A549 (cell line): ENCODE data around the gene UNC13B. TPM values are rescaled to one million over a fixed set of nuclear protein-coding genes. Genes with fewer than 3 reads are reported as not detected.

Experiments
- ATAC-seq, 2 experiments: fragments of 200-7000 bp in 1 of 2; fragments of >200 bp in 1 of 2; cut with Nextera tagmentation in 1 of 2; cut with Tn5 transposase in 1 of 2; 3 replicates each; pipeline versions ENCODE4 v1.8.0 to v1.9.1; 2018 to 2020; ENCODE audit warnings: mild to moderate bottlenecking in 1 of 2, moderate library complexity in 1 of 2
- CTCF ChIA-PET: fragments of 300-600 bp; sonication (Branson Sonifier 250); formaldehyde crosslinking; extraction: SDS; loops from one replicate; lab custom pipeline; 2021; ENCODE audit warnings: antibody characterized with exemption, inconsistent platforms; lab: Yijun Ruan, JAX
- POLR2A ChIA-PET: fragments of 350-600 bp; formaldehyde crosslinking; extraction: SDS; loops from one replicate; lab custom pipeline; 2021; ENCODE audit warnings: antibody characterized with exemption, inconsistent platforms; lab: Yijun Ruan, JAX
- DNase-seq, 2 experiments: peaks; one replicate each; pipeline versions ENCODE4 v3.0.0 to v3.0.0-alpha.2; 2011 to 2016; ENCODE audit warnings: low read depth in 1 of 2, low spot score in 1 of 2
- FAIRE-seq: peaks from 2 replicates; lab custom pipeline; 2011; peaks lifted over from hg19 to GRCh38; lab: Jason Lieb, UNC
- H3K27ac ChIP-seq, 2 experiments: fragments of >200 bp; sonication (Bioruptor Twin); formaldehyde crosslinking; 3 replicates each; pipeline ENCODE4 v1.5.1; 2016 to 2017
- H3K4me1 ChIP-seq: fragments of >200 bp; sonication (Bioruptor Twin); formaldehyde crosslinking; 3 replicates; pipeline ENCODE4 v1.6.1; 2016
- H3K4me2 ChIP-seq: fragments of >200 bp; sonication (Bioruptor Twin); formaldehyde crosslinking; 3 replicates; pipeline ENCODE4 v1.6.1; 2016
- H3K4me3 ChIP-seq: fragments of >200 bp; sonication (Bioruptor Twin); formaldehyde crosslinking; 3 replicates; pipeline ENCODE4 v1.5.1; 2016
- H3K9me3 ChIP-seq: fragments of >200 bp; sonication (Bioruptor Twin); formaldehyde crosslinking; 3 replicates; pipeline ENCODE4 v1.6.1; 2016
- BHLHE40 ChIP-seq: IDR thresholded peaks from 2 replicates; pipeline ENCODE4 v1.6.1; 2012; ENCODE audit warnings: low read depth, low read length, inconsistent platforms
- CEBPB ChIP-seq, 2 experiments: fragments of >200 bp in 1 of 2; sonication (Bioruptor Twin) in 1 of 2; formaldehyde crosslinking in 1 of 2; IDR thresholded peaks; 2 replicates each; pipeline ENCODE4 v1.6.1; 2012 to 2016
- CHD4 ChIP-seq: fragments of 200-600 bp; sonication (generic); IDR thresholded peaks from 2 replicates; pipeline ENCODE4 v1.6.1; 2016; ENCODE audit warnings: antibody characterized with exemption, mild to moderate bottlenecking, borderline replicate concordance
- EHMT2 ChIP-seq: fragments of 200-600 bp; sonication (generic); IDR thresholded peaks from 2 replicates; pipeline ENCODE4 v1.6.1; 2016; ENCODE audit warnings: antibody characterized with exemption, low read depth, mild to moderate bottlenecking, moderate library complexity
- ESRRA ChIP-seq: fragments of 150-350 bp; IDR thresholded peaks from 2 replicates; pipeline ENCODE4 v1.6.1; 2014; ENCODE audit warnings: mild to moderate bottlenecking, low read length, borderline replicate concordance
- FOXS1 ChIP-seq: fragments of 250-450 bp; sonication (Bioruptor Pico); IDR thresholded peaks from 2 replicates; pipeline ENCODE4 v1.5.0; 2020; ENCODE audit warnings: mild to moderate bottlenecking, moderate library complexity
- HDAC2 ChIP-seq: fragments of 200-600 bp; sonication (generic); IDR thresholded peaks from 2 replicates; pipeline ENCODE4 v1.6.1; 2016
- HEYL ChIP-seq: fragments of 250-450 bp; sonication (Bioruptor Pico); IDR thresholded peaks from 2 replicates; pipeline ENCODE4 v1.8.0; 2021; ENCODE audit warnings: mild to moderate bottlenecking, moderate library complexity
- HOXB13 ChIP-seq: fragments of 250-450 bp; sonication (Bioruptor Pico); IDR thresholded peaks from 2 replicates; pipeline ENCODE4 v1.5.0; 2020; ENCODE audit warnings: low read depth, mild to moderate bottlenecking, moderate library complexity
- JUN ChIP-seq, 2 experiments: fragments of >200 bp; sonication (Bioruptor Twin); formaldehyde crosslinking; IDR thresholded peaks; 2 replicates in 1 of 2; 3 replicates in 1 of 2; pipeline ENCODE4 v1.6.1; 2016 to 2017
- NR3C1 ChIP-seq: fragments of >200 bp; sonication (Bioruptor Twin); formaldehyde crosslinking; IDR thresholded peaks from 3 replicates; pipeline ENCODE4 v1.6.1; 2017
- POLR2A ChIP-seq: IDR thresholded peaks from 2 replicates; pipeline ENCODE4 v1.6.1; 2012; ENCODE audit warnings: mild to moderate bottlenecking, low read length
- RCOR1 ChIP-seq: fragments of 150-350 bp; IDR thresholded peaks from 2 replicates; pipeline ENCODE4 v1.6.1; 2014; ENCODE audit warnings: antibody characterized with exemption, low read length, low read depth
- RNF2 ChIP-seq: fragments of 200-600 bp; sonication (generic); IDR thresholded peaks from 2 replicates; pipeline ENCODE4 v1.6.1; 2016; ENCODE audit warnings: low read depth, mild to moderate bottlenecking, antibody characterized with exemption, moderate library complexity, borderline replicate concordance
- SMC3 ChIP-seq: fragments of >200 bp; sonication (Bioruptor Twin); formaldehyde crosslinking; IDR thresholded peaks from 3 replicates; pipeline ENCODE4 v1.6.1; 2018; ENCODE audit warnings: inconsistent platforms
- ZNF302 ChIP-seq: fragments of 250-450 bp; sonication (Bioruptor Pico); IDR thresholded peaks from 2 replicates; pipeline ENCODE4 v1.9.0; 2021; ENCODE audit warnings: inconsistent platforms, mild to moderate bottlenecking, moderate library complexity
- WGBS: methylation state at CpG from one replicate; pipeline ENCODE4 v1.1.6; 2017; ENCODE audit errors: missing lambda C conversion rate; 5-methylcytosine and 5-hydroxymethylcytosine counted together
- polyA plus RNA-seq, 4 experiments: library from polyadenylated mRNA; depleted of rRNA in 3 of 4; stranded (reverse); fragments of >200 nt; fragmentation: RNase III in 1 of 4; extraction: RNeasy Plus Mini Kit Qiagen cat#74134 plus additional on column Dnase treatment in 1 of 4; gene quantifications; 2 replicates in 3 of 4; 3 replicates in 1 of 4; pipeline ENCODE4 v1.2.3, GENCODE V29; 2011 to 2017
- TF ChIP-seq, protein P1 (sequence below): IDR thresholded peaks from 2 replicates; pipeline ENCODE4 v1.6.1; 2012; ENCODE audit warnings: low read depth, borderline replicate concordance

The UNC13B gene
- polyA plus RNA-seq, 2 of the 4 experiments (the other 2 are of a cell fraction), result 9.9 to 17.8 TPM

DNA sequence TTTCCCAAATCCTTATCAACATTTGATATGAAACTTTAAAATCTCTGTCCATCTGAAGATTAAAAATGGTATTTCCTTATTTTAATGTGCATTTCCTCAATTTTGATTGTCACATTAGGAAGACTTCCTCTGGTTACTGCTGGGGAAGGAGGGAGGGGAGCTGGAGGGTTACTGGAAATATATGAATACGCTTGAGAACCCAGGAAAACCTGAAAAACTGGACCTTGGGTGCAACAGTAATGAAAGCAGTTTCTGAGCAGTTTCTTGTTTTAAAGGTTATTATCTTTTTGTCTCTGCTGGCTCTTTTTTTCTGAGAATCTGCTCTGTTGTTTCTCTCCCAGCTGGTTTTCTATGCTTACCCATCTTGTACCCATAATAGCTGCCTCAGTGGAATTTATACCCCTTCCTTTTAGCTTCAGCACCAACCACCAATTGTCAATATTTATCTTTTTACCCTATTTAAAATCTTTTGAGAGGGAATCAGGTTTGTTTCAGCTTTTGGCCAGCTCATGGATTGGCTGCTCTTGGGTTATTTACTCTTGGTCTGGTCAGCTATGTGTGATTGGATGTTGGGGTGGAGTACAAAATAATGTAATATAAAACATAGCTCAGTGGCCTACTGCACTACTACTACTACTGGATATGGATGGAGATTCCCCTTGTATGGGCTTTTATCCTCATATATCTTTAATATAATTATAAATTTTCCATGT, 67.4 kb downstream of the UNC13B start:
- H3K9me3 ChIP-seq, result 0 out of 3 replicates have a peak, but pooled peaks cover 3% of the 10 kb centered on the region
- WGBS, result 95% methylated on average over 1 of the region's 1 CpG
- H3K4me3 ChIP-seq, result no peak overlapping the region
- TF ChIP-seq JUN (IDR thresholded peaks at IDR 0.05) (no peak), FOXS1 (CRISPR knock-in tag) (no peak), RNF2 (no peak), CHD4 (no peak), SMC3 (no peak), HEYL (CRISPR knock-in tag) (no peak)
- no peak for ATAC-seq
- no peak overlapping the region for H3K4me2 ChIP-seq
- H3K27ac ChIP-seq, result no peak overlapping the region
- H3K4me1 ChIP-seq, result no peaks in the 10 kb centered on the region
- no peak for DNase-seq
- FAIRE-seq, result no peak
- ChIA-PET POLR2A (no interaction called here), CTCF (interaction anchor here (1.2 kb wide), 1 partner anchor 9 kb away, joined by 4 read pairs; no protein-coding TSS in a partner anchor)

DNA sequence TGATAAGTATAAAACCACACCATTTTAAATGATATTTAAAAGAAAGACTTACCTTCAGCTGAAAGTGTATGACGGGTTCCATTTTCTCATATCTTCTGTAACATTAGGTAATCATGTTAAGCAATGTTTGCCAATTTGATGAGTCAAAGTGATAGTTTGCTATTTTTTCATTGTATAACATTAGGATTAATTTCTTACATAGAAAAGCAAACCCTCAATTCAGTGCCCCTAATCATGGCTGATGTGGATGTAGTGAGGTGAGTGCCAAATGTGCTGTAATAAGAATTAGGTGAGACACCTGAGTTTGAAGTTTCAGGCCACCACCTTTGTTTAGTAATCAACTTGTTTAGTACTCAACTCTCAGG, 68.0 kb downstream of the UNC13B start:
- DNase-seq, result no peak
- no peak overlapping the region for H3K4me2 ChIP-seq
- H3K27ac ChIP-seq, result no peak overlapping the region
- WGBS, result 83% methylated on average over 1 of the region's 1 CpG
- TF ChIP-seq, protein P1, sequence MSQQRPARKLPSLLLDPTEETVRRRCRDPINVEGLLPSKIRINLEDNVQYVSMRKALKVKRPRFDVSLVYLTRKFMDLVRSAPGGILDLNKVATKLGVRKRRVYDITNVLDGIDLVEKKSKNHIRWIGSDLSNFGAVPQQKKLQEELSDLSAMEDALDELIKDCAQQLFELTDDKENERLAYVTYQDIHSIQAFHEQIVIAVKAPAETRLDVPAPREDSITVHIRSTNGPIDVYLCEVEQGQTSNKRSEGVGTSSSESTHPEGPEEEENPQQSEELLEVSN, result no peak
- TF ChIP-seq CEBPB (IDR thresholded peaks at IDR 0.05), result 0 out of 4 replicates have a peak, but pooled peaks of 1 of the 2 experiments have one; percentile 7
- POLR2A ChIA-PET, result no interaction called here
- H3K4me3 ChIP-seq, result no peak overlapping the region
- 0 out of 3 replicates have a peak, but pooled peaks cover 3% of the 10 kb centered on the region for H3K9me3 ChIP-seq
- H3K4me1 ChIP-seq, result no peaks in the 10 kb centered on the region
- ATAC-seq, result no peak
- CTCF ChIA-PET, result interaction anchor here (1.2 kb wide), 1 partner anchor 10 kb away, joined by 4 read pairs; no protein-coding TSS in a partner anchor
- no peak for FAIRE-seq

DNA sequence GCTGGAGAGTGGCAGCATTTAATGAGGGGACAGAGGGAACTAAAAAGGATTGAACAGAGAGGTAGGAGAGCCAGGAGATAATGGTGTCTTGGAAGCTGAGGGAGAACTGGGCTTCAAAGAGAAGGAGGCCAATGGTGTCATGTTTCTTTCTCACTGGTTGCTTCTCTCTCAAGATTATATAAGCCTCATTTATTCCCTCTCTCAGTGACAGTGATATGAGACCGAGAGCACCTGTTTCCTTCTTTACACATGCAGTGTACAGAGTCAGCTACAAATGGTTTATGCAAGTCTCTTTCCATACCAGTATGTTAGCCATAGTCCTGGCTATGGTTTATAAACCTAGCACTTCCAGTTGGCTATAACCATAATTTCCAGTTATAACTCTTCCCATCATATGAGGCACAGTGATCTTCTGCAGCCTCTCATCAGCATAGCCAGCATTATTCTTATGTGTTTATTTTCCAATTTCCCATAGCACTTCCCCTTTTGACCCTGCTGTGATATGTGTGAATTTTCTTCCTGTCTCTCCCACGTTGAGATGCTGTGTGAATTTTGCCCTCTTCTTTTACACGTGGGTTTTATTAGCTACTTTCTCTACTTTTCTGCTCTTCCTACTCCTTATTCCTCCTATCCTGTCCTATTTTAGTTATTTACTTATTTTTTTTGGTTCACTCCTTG, 71.2 kb downstream of the UNC13B start:
- H3K4me1 ChIP-seq, result peaks cover 13% of the 10 kb centered on the region; the same call in 2 of the 3 replicates
- TF ChIP-seq RCOR1 (no peak), CEBPB (IDR thresholded peaks at IDR 0.05) (no peak), EHMT2 (no peak), HOXB13 (no peak), HDAC2 (no peak), POLR2A (no peak), ZNF302 (no peak), ESRRA (no peak)
- TF ChIP-seq, all 56 proteins: peak for 0
- ChIA-PET CTCF (interaction anchor here (0.6 kb wide), 1 partner anchor 105 kb away, joined by 4 read pairs; no protein-coding TSS in a partner anchor), POLR2A (no interaction called here)
- DNase-seq (no peak), ATAC-seq (no peak), FAIRE-seq (no peak)
- H3K27ac ChIP-seq, result no peak overlapping the region
- 61% methylated on average over 3 of the region's 3 CpGs for WGBS
- H3K9me3 ChIP-seq, result no peaks in the 10 kb centered on the region
- no peak overlapping the region for H3K4me2 ChIP-seq
- no peak overlapping the region for H3K4me3 ChIP-seq

DNA sequence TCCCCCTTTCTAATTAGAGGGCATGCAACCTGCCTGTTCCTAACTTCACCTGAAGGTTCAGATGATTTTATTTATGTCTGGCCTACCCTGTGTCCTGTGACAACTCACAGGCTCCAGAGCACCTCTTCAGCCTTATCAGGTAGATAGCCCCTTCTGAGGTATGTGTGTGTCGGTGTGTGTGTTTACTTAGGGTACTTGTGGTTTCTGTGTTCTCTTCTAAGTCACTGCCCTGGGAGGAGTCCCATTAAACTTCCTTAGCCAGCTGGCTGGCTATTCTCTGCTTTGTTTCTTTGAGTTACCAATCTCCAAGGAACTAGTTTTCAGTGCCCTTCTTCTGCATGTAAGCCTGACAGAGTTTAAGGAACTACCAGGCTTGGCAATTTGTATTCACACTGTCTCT, 74.9 kb downstream of the UNC13B start:
- ChIA-PET POLR2A (no interaction called here), CTCF (no interaction called here)
- TF ChIP-seq CEBPB (IDR thresholded peaks at IDR 0.05) (no peak), NR3C1 (no peak), RCOR1 (no peak), HEYL (CRISPR knock-in tag) (no peak), BHLHE40 (no peak)
- 38% methylated on average over 1 of the region's 1 CpG for WGBS
- Histone ChIP-seq H3K27ac (no peak overlapping the region), H3K9me3 (no peaks in the 10 kb centered on the region), H3K4me2 (no peak overlapping the region), H3K4me1 (peaks cover 13% of the 10 kb centered on the region; the same call in 2 of the 3 replicates), H3K4me3 (no peak overlapping the region)
- DNase-seq (no peak), FAIRE-seq (no peak), ATAC-seq (no peak)
